Osteoblast (primary cell): ENCODE data around the gene RIC3. TPM values are rescaled to one million over a fixed set of nuclear protein-coding genes. Genes with fewer than 3 reads are reported as not detected.
A peak's percentile ranks its signal among the peaks of the same experiment; 100 is the strongest.

Experiments used
- DNase-seq: peaks from one replicate; pipeline ENCODE4 v3.0.0; 2011; ENCODE audit warnings: low spot score, mixed read lengths; ENCODE audit not compliant: insufficient read length; ENCODE audit errors: missing footprints
- H2AFZ ChIP-seq: 2 replicates; pipeline ENCODE4 v1.6.0; 2011; ENCODE audit warnings: mild to moderate bottlenecking, low read length
- H3K27ac ChIP-seq: 2 replicates; pipeline ENCODE4 v1.5.1; 2011; ENCODE audit warnings: mild to moderate bottlenecking, low read depth, low read length, moderate library complexity
- H3K27me3 ChIP-seq: 2 replicates; pipeline ENCODE4 v1.6.0; 2012; ENCODE audit warnings: mild to moderate bottlenecking, control low read depth, inconsistent platforms, low read length, moderate library complexity; ENCODE audit not compliant: insufficient read depth
- H3K36me3 ChIP-seq: 2 replicates; pipeline ENCODE4 v1.5.1; 2011; ENCODE audit warnings: mild to moderate bottlenecking, low read length, control low read depth, moderate library complexity; ENCODE audit not compliant: insufficient read depth
- H3K4me1 ChIP-seq: 2 replicates; pipeline ENCODE4 v1.5.1; 2011; ENCODE audit warnings: mild to moderate bottlenecking, low read length, control low read depth, moderate library complexity; ENCODE audit not compliant: insufficient read depth
- H3K4me2 ChIP-seq: 2 replicates; pipeline ENCODE4 v1.6.0; 2011; ENCODE audit warnings: mild to moderate bottlenecking, low read length; ENCODE audit not compliant: insufficient read depth
- H3K4me3 ChIP-seq: fragments of 200-600 bp; sonication (generic); 3 replicates; pipeline ENCODE4 v1.5.1; 2012; ENCODE audit warnings: mild to moderate bottlenecking, low read length, inconsistent platforms; ENCODE audit not compliant: insufficient read depth
- H3K79me2 ChIP-seq: 2 replicates; pipeline ENCODE4 v1.6.0; 2012; ENCODE audit warnings: mild to moderate bottlenecking, low read length, control low read depth, inconsistent platforms; ENCODE audit not compliant: insufficient read depth
- H3K9me3 ChIP-seq: 2 replicates; pipeline ENCODE4 v1.5.1; 2011; ENCODE audit warnings: low read depth, low read length, control low read depth
- H4K20me1 ChIP-seq: 2 replicates; pipeline ENCODE4 v1.6.0; 2012; ENCODE audit warnings: mild to moderate bottlenecking, low read length, control low read depth; ENCODE audit not compliant: insufficient read depth
- total RNA-seq: library from RNA; depleted of rRNA; stranded (reverse); fragments of >200 nt; gene quantifications from 2 replicates; pipeline ENCODE4 v1.2.3, GENCODE V29; 2012
- TF ChIP-seq, protein P1 (sequence below): IDR thresholded peaks from 2 replicates; pipeline ENCODE4 v1.5.1; 2011; ENCODE audit warnings: mild to moderate bottlenecking, low read depth, low read length, moderate library complexity; ENCODE audit errors: extremely low read depth

Gene RIC3
- total RNA-seq, 1 donor, result not detected

DNA sequence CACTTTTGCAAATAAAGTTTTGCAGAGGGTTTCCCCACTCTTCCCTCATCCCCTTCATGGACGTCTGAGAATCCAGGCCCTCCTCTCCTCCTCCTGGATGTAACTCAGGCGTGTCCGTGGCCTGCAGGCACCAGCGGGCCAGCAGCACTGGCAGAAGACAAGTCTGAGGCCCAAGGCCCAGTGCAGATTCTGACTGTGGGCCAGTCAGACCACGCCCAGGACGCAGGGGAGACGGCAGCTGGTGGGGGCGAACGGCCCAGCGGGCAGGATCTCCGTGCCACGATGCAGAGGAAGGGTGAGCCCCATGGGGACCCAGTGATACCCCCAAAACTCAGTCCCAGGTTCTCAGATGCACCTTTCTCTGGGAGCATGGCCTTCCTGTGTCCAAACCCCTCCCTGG, 73.5 kb downstream of the RIC3 start:
- peaks cover 21% of the 10 kb centered on the region for H3K36me3 ChIP-seq
- peaks cover 23% of the 10 kb centered on the region for H3K4me1 ChIP-seq
- no peak overlapping the region for H2AFZ ChIP-seq
- no peaks in the 10 kb centered on the region for H3K79me2 ChIP-seq
- H3K4me3 ChIP-seq, result no peak overlapping the region
- no peak overlapping the region for H3K4me2 ChIP-seq
- no peak overlapping the region for H3K27ac ChIP-seq
- no peaks in the 10 kb centered on the region for H3K27me3 ChIP-seq
- no peak for DNase-seq
- peaks cover 20% of the 10 kb centered on the region for H4K20me1 ChIP-seq
- H3K9me3 ChIP-seq, result no peaks in the 10 kb centered on the region
- TF ChIP-seq, protein P1, sequence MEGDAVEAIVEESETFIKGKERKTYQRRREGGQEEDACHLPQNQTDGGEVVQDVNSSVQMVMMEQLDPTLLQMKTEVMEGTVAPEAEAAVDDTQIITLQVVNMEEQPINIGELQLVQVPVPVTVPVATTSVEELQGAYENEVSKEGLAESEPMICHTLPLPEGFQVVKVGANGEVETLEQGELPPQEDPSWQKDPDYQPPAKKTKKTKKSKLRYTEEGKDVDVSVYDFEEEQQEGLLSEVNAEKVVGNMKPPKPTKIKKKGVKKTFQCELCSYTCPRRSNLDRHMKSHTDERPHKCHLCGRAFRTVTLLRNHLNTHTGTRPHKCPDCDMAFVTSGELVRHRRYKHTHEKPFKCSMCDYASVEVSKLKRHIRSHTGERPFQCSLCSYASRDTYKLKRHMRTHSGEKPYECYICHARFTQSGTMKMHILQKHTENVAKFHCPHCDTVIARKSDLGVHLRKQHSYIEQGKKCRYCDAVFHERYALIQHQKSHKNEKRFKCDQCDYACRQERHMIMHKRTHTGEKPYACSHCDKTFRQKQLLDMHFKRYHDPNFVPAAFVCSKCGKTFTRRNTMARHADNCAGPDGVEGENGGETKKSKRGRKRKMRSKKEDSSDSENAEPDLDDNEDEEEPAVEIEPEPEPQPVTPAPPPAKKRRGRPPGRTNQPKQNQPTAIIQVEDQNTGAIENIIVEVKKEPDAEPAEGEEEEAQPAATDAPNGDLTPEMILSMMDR, result no peak

DNA sequence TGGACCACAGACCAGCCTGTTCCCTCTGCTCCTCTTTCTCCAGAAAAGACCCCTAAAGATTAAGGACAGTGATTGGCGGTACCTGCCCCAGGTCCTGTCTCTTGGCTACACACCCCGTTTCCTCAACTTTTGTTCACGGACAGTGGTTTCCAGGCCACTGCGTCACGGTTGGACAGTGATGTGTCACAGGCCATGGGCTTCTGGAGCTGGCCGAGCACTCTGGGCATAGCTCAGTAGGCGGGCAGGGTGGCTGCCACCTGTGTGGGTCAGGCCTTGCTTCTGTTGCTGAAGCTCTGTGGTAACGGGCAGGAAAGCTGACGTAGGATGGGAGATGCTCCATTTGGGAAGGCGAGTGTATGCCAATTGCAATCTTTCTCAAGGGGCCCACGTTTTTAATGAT, 74.2 kb downstream of the RIC3 start:
- peaks cover 13% of the 10 kb centered on the region for H3K36me3 ChIP-seq
- no peaks in the 10 kb centered on the region for H3K79me2 ChIP-seq

DNA sequence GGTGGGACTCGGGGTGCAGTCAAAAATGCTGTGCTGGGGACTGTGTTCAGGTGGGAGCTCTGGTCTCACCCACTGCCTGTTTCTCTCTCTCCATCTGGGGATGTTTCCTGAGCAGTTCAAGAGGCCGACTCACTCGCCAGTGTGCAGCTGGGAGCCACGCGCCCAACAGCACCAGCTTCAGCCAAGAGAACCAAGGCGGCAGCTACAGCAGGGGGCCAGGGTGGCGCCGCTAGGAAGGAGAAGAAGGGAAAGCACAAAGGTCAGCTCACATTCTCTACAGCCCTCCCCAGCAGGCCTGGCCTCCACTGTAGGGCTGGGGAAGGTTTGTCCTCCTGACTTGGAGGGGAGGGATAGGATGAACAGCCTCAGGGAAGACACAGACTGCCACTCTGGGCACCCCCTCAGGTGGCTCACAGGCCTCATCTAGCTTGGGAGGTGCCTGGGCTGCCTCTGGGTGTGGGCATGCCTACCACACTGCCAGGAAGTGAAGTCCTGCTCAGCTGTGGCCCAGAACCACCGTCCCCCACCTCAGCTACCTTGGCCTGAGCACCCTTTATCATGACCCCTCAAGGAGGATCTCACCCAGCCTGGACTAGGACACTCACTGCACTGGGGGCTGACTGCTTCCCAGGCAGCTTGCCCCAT, 74.8 kb downstream of the RIC3 start:
- Histone ChIP-seq H3K4me2 (no peak overlapping the region), H3K9me3 (no peaks in the 10 kb centered on the region), H2AFZ (no peak overlapping the region), H4K20me1 (peaks cover 25% of the 10 kb centered on the region), H3K4me3 (no peak overlapping the region), H3K4me1 (peaks cover 21% of the 10 kb centered on the region), H3K27ac (no peak overlapping the region), H3K79me2 (no peaks in the 10 kb centered on the region), H3K27me3 (no peaks in the 10 kb centered on the region), H3K36me3 (peaks cover 13% of the 10 kb centered on the region)
- DNase-seq, result no peak
- TF ChIP-seq, protein P1, result no peak

More for the DNA sequence above, 74.2 kb downstream of the RIC3 start:
- TF ChIP-seq, protein P1, result no peak
- Histone ChIP-seq H3K27me3 (no peaks in the 10 kb centered on the region), H3K9me3 (no peaks in the 10 kb centered on the region), H3K4me2 (no peak overlapping the region), H3K4me1 (peaks cover 23% of the 10 kb centered on the region), H2AFZ (no peak overlapping the region), H4K20me1 (peaks cover 20% of the 10 kb centered on the region), H3K4me3 (no peak overlapping the region), H3K27ac (no peak overlapping the region)
- no peak for DNase-seq

DNA sequence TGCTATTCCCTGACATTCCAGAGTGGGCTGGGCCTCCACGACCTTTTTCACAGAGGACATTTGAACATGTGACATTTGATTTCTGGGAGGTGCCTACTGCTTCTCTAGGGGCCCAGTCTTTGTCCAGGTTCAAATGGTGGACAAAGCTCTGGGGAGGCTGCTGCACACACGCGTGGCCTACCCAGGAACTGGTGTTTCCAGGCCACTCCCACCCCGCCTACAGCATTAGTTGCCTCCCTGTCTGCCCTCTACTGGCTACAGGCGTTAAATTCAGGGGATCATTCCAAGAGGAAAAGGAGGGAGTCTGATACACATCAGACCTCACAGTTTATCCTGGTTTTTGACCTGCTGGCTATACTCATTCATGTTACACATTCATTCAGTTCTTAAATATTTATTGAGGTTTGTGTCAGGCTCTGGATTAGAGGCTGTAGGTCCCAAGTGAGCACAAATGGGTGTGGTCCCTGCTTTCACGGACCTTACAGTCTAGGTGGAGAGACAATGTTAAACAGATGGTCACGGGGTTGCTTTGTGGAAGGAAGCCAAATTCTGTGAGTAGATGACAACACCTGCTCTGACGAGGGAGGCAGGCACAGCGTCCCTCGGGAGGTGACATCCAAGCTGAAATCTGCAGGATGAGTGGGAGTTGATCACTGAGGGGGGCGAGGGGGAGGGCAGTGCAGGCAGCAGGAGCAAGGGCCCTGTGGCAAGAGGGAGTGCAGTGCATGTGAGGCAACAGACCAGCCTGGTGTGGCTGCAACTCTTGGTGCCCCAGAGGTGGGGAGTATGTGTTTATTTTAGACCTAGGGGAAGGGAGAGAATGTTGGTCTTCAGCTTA, 76.0 kb downstream of the RIC3 start:
- Histone ChIP-seq H3K79me2 (peaks cover 12% of the 10 kb centered on the region), H3K9me3 (no peaks in the 10 kb centered on the region), H3K4me3 (no peak overlapping the region), H3K27me3 (no peaks in the 10 kb centered on the region), H2AFZ (peak overlapping the region; percentile 63), H3K4me2 (peak overlapping the region; percentile 47), H3K4me1 (peaks cover 9% of the 10 kb centered on the region), H3K27ac (peak overlapping the region; percentile 41), H4K20me1 (peaks cover 32% of the 10 kb centered on the region), H3K36me3 (peaks cover 13% of the 10 kb centered on the region)
- TF ChIP-seq, protein P1, result peak; percentile 86
- DNase-seq, result peak; percentile 99
